ENCODE results near the gene TMEM144. TPM values are rescaled to one million over a fixed set of nuclear protein-coding genes. Genes with fewer than 3 reads are reported as not detected.

TMEM144 gene
- total RNA-seq, 1 experiment from 2014 or later: 3.4 TPM

GRCh38 chr4:158214856-158215255 is 4.6 kb downstream of the TMEM144 start:
- Histone ChIP-seq H3K4me2 (ENCODE audit: insufficient read depth, insufficient read length, low read length) (no peak overlapping the region), H2AK5ac (ENCODE audit: insufficient read length, low read length) (no peak overlapping the region), H2BK15ac (ENCODE audit: low read depth, low read length) (no peak overlapping the region), H3K27me3 (ENCODE audit: insufficient read depth, low read length) (no peaks in the 10 kb centered on the region), H3K56ac (ENCODE audit: insufficient read length, low read depth, low read length) (no peak overlapping the region), H2BK120ac (ENCODE audit: low read depth, low read length, poor library complexity, severe bottlenecking) (no peak overlapping the region), H2AFZ (ENCODE audit: low read length) (no peak overlapping the region), H4K8ac (replicated peaks; ENCODE audit: insufficient read length, low read depth, low read length) (no peak overlapping the region), H2BK20ac (ENCODE audit: low read depth, low read length, poor library complexity, severe bottlenecking) (no peak overlapping the region), H3K79me1 (ENCODE audit: insufficient read depth, low read depth, low read length, poor library complexity, severe bottlenecking) (no peaks in the 10 kb centered on the region), H3K18ac (ENCODE audit: insufficient read length, low read depth, low read length) (no peak overlapping the region), H3K9ac (ENCODE audit: extremely low read depth, insufficient read length, low read length) (no peak overlapping the region), H3K4ac (ENCODE audit: low read depth, low read length) (no peak overlapping the region), H3K27ac (ENCODE audit: insufficient read length, low read depth, low read length) (no peak overlapping the region), H2BK5ac (ENCODE audit: insufficient read length, low read length) (no peak overlapping the region), H3T11ph (ENCODE audit: low read length) (no peak overlapping the region), H3K79me2 (ENCODE audit: insufficient read depth, low read length) (no peaks in the 10 kb centered on the region), H4K91ac (ENCODE audit: insufficient read length, low read depth, low read length) (no peak overlapping the region), H4K5ac (ENCODE audit: insufficient read length, low read depth, low read length) (no peak overlapping the region), H4K20me1 (ENCODE audit: control insufficient read depth, insufficient read depth, insufficient read length) (no peaks in the 10 kb centered on the region), H3K9me3 (ENCODE audit: control insufficient read depth, low read depth, low read length) (no peaks in the 10 kb centered on the region), H3K4me1 (ENCODE audit: insufficient read depth, low read length) (0 out of 2 replicates have a peak, but pooled peaks cover 2% of the 10 kb centered on the region), H3K23ac (ENCODE audit: insufficient read length, low read depth, low read length) (no peak overlapping the region), H2BK12ac (ENCODE audit: insufficient read length, low read depth, low read length) (no peak overlapping the region), H3K14ac (ENCODE audit: insufficient read depth, low read length) (no peak overlapping the region), H3K23me2 (ENCODE audit: insufficient read length, low read depth, low read length, poor library complexity, severe bottlenecking) (peaks cover 4% of the 10 kb centered on the region)
- no peak for DNase-seq
- no peaks in the 10 kb centered on the region for H3K36me3 Mint-ChIP-seq (ENCODE audit: insufficient read depth in 1 of 3, low read depth in 3 of 3)
- H3K27ac Mint-ChIP-seq: no peak overlapping the region
- TF ChIP-seq CTCF (conservative IDR thresholded peaks at IDR 0.05): no peak
- H3K27me3 Mint-ChIP-seq (ENCODE audit: low read depth): peaks cover 1% of the 10 kb centered on the region; the same call in 1 of the 2 replicates
- H3K9me3 Mint-ChIP-seq: no peaks in the 10 kb centered on the region
- H3K4me3 Mint-ChIP-seq: no peak overlapping the region
- H3K4me1 Mint-ChIP-seq: peaks cover 8 to 21% of the 10 kb centered on the region in 2 experiments
- WGBS (ENCODE audit: extremely low coverage, insufficient read length, low lambda C conversion rate): no CpG with 5 or more reads among the region's 1 CpG

Measured in H9 (cell line).